Breast epithelium (tissue), 4 donors: ENCODE results near the gene GANC. TPM values are rescaled to one million over a fixed set of nuclear protein-coding genes. Genes with fewer than 3 reads are reported as not detected.
"Not testable (repeated sequence)": the region's sequence is repeated elsewhere in the genome, so short reads cannot be mapped to it uniquely, and the experiment has no call there.

Experiments used
- DNase-seq, 2 donors: peaks; one replicate each; pipeline ENCODE4 v3.0.0-alpha.2; 2019; ENCODE audit warnings: low spot score in 2 of 2
- H3K27ac ChIP-seq, 2 donors: fragments of 200-600 bp; sonication (generic) in 1 of 2; one replicate each; pipeline ENCODE4 v1.5.1; 2016 to 2019; ENCODE audit warnings: mild to moderate bottlenecking in 1 of 2
- H3K27me3 ChIP-seq, 2 donors: fragments of 200-600 bp; sonication (generic) in 1 of 2; one replicate each; pipeline versions ENCODE4 v1.5.1 to v1.6.0; 2017 to 2019; ENCODE audit warnings: control low read depth in 1 of 2, mild to moderate bottlenecking in 1 of 2
- H3K36me3 ChIP-seq: fragments of 200-600 bp; one replicate; pipeline ENCODE4 v1.5.1; 2019
- H3K4me1 ChIP-seq, 2 donors: fragments of 200-600 bp; sonication (generic); one replicate each; pipeline ENCODE4 v1.5.1; 2016 to 2019; ENCODE audit warnings: control low read depth in 1 of 2
- H3K4me3 ChIP-seq, 3 donors: fragments of 200-600 bp; sonication (generic); 1 replicate in 2 of 3; 2 replicates in 1 of 3; pipeline ENCODE4 v1.5.1; 2016 to 2019; ENCODE audit warnings: mild to moderate bottlenecking in 3 of 3, moderate library complexity in 2 of 3
- H3K9me3 ChIP-seq, 2 donors: fragments of 200-600 bp; sonication (generic) in 1 of 2; one replicate each; pipeline ENCODE4 v1.5.1; 2016 to 2019; ENCODE audit warnings: control low read depth in 1 of 2
- POLR2A ChIP-seq: fragments of 450-650 bp; IDR thresholded peaks from one replicate; pipeline ENCODE4 v1.6.1; 2016; ENCODE audit warnings: antibody characterized with exemption, mild to moderate bottlenecking, moderate library complexity
- POLR2AphosphoS5 ChIP-seq, 3 donors: sonication (generic); formaldehyde crosslinking; IDR thresholded peaks; one replicate each; pipeline ENCODE4 v1.6.1; 2017; ENCODE audit warnings: antibody characterized with exemption in 3 of 3
- intact Hi-C: fragments of 100-400 bp; cut with DNase I; formaldehyde crosslinking; loops from one replicate; pipeline ENCODE4 v1.15.1; 2023; ENCODE audit warnings: low total_unique reads
- total RNA-seq, 3 donors: library from RNA; depleted of rRNA; stranded (reverse); fragments of >200 nt; gene quantifications; one replicate each; pipeline ENCODE4 v1.1.0, GENCODE V29; 2016
- TF ChIP-seq, protein P1 (sequence below), 3 donors: fragments of 450-650 bp; IDR thresholded peaks; one replicate each; pipeline ENCODE4 v1.5.1; 2016 to 2017; ENCODE audit warnings: antibody characterized with exemption in 3 of 3, mild to moderate bottlenecking in 3 of 3, moderate library complexity in 3 of 3

The GANC gene
- total RNA-seq, 3 donors from 2014 or later, result 30.2 to 35.5 (median 34.5) TPM

- Histone ChIP-seq H3K27me3 (no peaks in the 10 kb centered on the region), H3K4me3 (no peak overlapping the region), H3K9me3 (no peaks in the 10 kb centered on the region), H3K4me1 (no peaks in the 10 kb centered on the region), H3K27ac (no peak overlapping the region), H3K36me3 (no peaks in the 10 kb centered on the region)
- intact Hi-C loops, result loop anchor here (10.0 kb wide), 1 partner anchor 1149 kb away; no protein-coding TSS in a partner anchor
- no peak for DNase-seq
- TF ChIP-seq, protein P1, sequence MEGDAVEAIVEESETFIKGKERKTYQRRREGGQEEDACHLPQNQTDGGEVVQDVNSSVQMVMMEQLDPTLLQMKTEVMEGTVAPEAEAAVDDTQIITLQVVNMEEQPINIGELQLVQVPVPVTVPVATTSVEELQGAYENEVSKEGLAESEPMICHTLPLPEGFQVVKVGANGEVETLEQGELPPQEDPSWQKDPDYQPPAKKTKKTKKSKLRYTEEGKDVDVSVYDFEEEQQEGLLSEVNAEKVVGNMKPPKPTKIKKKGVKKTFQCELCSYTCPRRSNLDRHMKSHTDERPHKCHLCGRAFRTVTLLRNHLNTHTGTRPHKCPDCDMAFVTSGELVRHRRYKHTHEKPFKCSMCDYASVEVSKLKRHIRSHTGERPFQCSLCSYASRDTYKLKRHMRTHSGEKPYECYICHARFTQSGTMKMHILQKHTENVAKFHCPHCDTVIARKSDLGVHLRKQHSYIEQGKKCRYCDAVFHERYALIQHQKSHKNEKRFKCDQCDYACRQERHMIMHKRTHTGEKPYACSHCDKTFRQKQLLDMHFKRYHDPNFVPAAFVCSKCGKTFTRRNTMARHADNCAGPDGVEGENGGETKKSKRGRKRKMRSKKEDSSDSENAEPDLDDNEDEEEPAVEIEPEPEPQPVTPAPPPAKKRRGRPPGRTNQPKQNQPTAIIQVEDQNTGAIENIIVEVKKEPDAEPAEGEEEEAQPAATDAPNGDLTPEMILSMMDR (IDR thresholded peaks at IDR 0.05), result no peak
- TF ChIP-seq POLR2A, result no peak
- TF ChIP-seq POLR2AphosphoS5 (IDR thresholded peaks at IDR 0.05), result no peak
Measured at GRCh38 chr15:42315521-42315920, 42.5 kb downstream of the GANC start.

- H3K4me3 ChIP-seq, H3K4me1 ChIP-seq, H3K27me3 ChIP-seq, H3K36me3 ChIP-seq, H3K9me3 ChIP-seq, H3K27ac ChIP-seq, DNase-seq: not testable (repeated sequence)
- intact Hi-C loops, result loop anchor here (10.0 kb wide), 1 partner anchor 1148 kb away; no protein-coding TSS in a partner anchor
Measured at GRCh38 chr15:42316282-42316805, 43.3 kb downstream of the GANC start.

- no peak overlapping the region for H3K4me3 ChIP-seq
- no peaks in the 10 kb centered on the region for H3K4me1 ChIP-seq
- no peak for DNase-seq
- TF ChIP-seq, protein P1 (IDR thresholded peaks at IDR 0.05), result no peak
- TF ChIP-seq POLR2A (no peak), POLR2AphosphoS5 (IDR thresholded peaks at IDR 0.05) (no peak)
- intact Hi-C loops, result loop anchor here (10.0 kb wide), 1 partner anchor 1146 kb away; no protein-coding TSS in a partner anchor
- H3K36me3 ChIP-seq, result no peaks in the 10 kb centered on the region
- H3K27ac ChIP-seq, result no peak overlapping the region
- no peaks in the 10 kb centered on the region for H3K27me3 ChIP-seq
- no peaks in the 10 kb centered on the region for H3K9me3 ChIP-seq
Measured at GRCh38 chr15:42319206-42319605, 46.2 kb downstream of the GANC start.

DNA sequence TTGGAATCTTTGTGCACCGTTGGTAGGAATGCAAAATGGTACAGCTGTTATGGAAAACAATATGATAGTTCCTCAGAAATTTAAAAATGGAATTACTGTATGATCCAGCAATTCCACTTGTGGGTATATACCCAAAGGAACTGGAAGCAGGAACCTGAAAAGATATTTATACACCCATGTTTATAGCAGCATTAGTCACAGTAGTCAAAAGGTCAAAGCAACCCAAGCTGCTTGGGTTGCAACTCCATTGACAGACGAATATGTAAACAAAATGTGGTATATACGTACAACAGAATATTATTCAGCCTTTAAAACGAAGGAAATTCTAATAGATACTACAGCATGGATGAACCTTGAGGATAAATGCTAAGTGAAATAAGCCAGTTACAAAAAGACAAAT, 51.3 kb downstream of the GANC start:
- Histone ChIP-seq H3K36me3 (no peaks in the 10 kb centered on the region), H3K4me1 (no peaks in the 10 kb centered on the region), H3K27ac (no peak overlapping the region), H3K9me3 (no peaks in the 10 kb centered on the region), H3K4me3 (no peak overlapping the region), H3K27me3 (no peaks in the 10 kb centered on the region)
- intact Hi-C loops, result no loop called here
- TF ChIP-seq, protein P1 (IDR thresholded peaks at IDR 0.05), result no peak
- no peak for DNase-seq

DNA sequence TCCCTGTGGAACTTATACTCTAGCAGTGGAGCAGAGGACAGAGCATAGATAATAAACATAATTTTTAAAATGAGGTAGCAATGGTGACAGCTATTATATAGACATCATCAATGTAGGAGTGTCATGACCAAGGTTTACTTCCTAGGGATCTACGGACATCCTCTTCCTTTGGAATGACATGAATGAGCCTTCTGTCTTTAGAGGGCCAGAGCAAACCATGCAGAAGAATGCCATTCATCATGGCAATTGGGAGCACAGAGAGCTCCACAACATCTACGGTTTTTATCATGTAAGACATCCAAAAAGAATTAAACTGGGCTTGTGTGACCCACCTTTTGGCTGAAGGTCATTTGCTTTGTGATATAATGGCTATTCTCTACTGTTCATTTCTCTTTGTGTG, 56.2 kb downstream of the GANC start:
- no peaks in the 10 kb centered on the region for H3K9me3 ChIP-seq
- DNase-seq, result no peak
- no peak overlapping the region for H3K27ac ChIP-seq
- no peaks in the 10 kb centered on the region for H3K36me3 ChIP-seq
- intact Hi-C loops, result no loop called here
- TF ChIP-seq, protein P1 (IDR thresholded peaks at IDR 0.05), result no peak
- TF ChIP-seq POLR2AphosphoS5 (IDR thresholded peaks at IDR 0.05) (no peak), POLR2A (no peak)
- no peaks in the 10 kb centered on the region for H3K27me3 ChIP-seq
- no peaks in the 10 kb centered on the region for H3K4me1 ChIP-seq
- H3K4me3 ChIP-seq, result no peak overlapping the region

GRCh38 chr15:42329992-42330391, 57.0 kb downstream of the GANC start:
- H3K36me3 ChIP-seq, result no peaks in the 10 kb centered on the region
- intact Hi-C loops, result no loop called here
- DNase-seq, result no peak
- no peaks in the 10 kb centered on the region for H3K4me1 ChIP-seq
- no peak overlapping the region for H3K27ac ChIP-seq
- H3K4me3 ChIP-seq, result no peak overlapping the region
- H3K27me3 ChIP-seq, result no peaks in the 10 kb centered on the region
- peaks cover 0 to 4% of the 10 kb centered on the region in 2 donors for H3K9me3 ChIP-seq
- TF ChIP-seq, protein P1 (IDR thresholded peaks at IDR 0.05), result no peak
